PC-3 (cell line): Measurements from ENCODE around the gene MLN. TPM values are rescaled to one million over a fixed set of nuclear protein-coding genes. Genes with fewer than 3 reads are reported as not detected.

Experiments used
- ATAC-seq: fragments of 200-7000 bp; cut with Tn5 transposase; 2 replicates; pipeline ENCODE4 v1.9.1; 2020; ENCODE audit warnings: mild to moderate bottlenecking, moderate library complexity
- BruUV-seq: library from RNA; stranded (reverse); fragments of 400-500 nt; replicated peaks from 2 replicates; lab custom pipeline; 2021; lab: Mats Ljungman, UMichigan
- CTCF ChIA-PET: fragments of 300-600 bp; sonication (Branson Sonifier 250); formaldehyde crosslinking; loops from one replicate; lab custom pipeline; 2022; ENCODE audit warnings: antibody characterized with exemption; lab: Charles Lee
- POLR2A ChIA-PET: fragments of 300-600 bp; sonication (Branson Sonifier 250); formaldehyde crosslinking; loops from one replicate; lab custom pipeline; 2022; ENCODE audit warnings: antibody characterized with exemption; ENCODE audit not compliant: unreplicated experiment; lab: Charles Lee
- DNase-seq: peaks from one replicate; pipeline ENCODE4 v3.0.0-alpha.2; 2015
- H2AFZ ChIP-seq: fragments of 300-600 bp; sonication (generic); 2 replicates; pipeline ENCODE4 v1.6.0; 2016; ENCODE audit warnings: antibody characterized with exemption, low read length
- H3F3A ChIP-seq: fragments of 300-600 bp; sonication (generic); one replicate; pipeline ENCODE4 v1.6.0; 2017; ENCODE audit warnings: antibody characterized with exemption, low read length, control low read depth, mild to moderate bottlenecking; ENCODE audit not compliant: unreplicated experiment
- H3K27ac ChIP-seq: fragments of 300-600 bp; sonication (generic); 2 replicates; pipeline ENCODE4 v1.5.1; 2016; ENCODE audit warnings: mild to moderate bottlenecking, low read length
- H3K27me3 ChIP-seq: fragments of 300-600 bp; sonication (generic); 2 replicates; pipeline ENCODE4 v1.6.1; 2016; ENCODE audit warnings: low read length, mixed read lengths
- H3K36me3 ChIP-seq: fragments of 300-600 bp; sonication (generic); 2 replicates; pipeline ENCODE4 v1.6.1; 2016; ENCODE audit warnings: low read depth, mixed run types, low read length, mixed read lengths
- H3K4me1 ChIP-seq: fragments of 300-600 bp; sonication (generic); 2 replicates; pipeline ENCODE4 v1.5.1; 2016; ENCODE audit warnings: low read length; ENCODE audit not compliant: insufficient read depth
- H3K4me2 ChIP-seq: fragments of 300-600 bp; sonication (generic); 2 replicates; pipeline ENCODE4 v1.6.0; 2016; ENCODE audit warnings: low read length
- H3K4me3 ChIP-seq: fragments of 300-600 bp; sonication (generic); 2 replicates; pipeline ENCODE4 v1.5.1; 2016; ENCODE audit warnings: mild to moderate bottlenecking, low read length, mixed read lengths
- H3K79me2 ChIP-seq: fragments of 300-600 bp; sonication (generic); 2 replicates; pipeline ENCODE4 v1.6.1; 2017; ENCODE audit warnings: low read length, mixed read lengths
- H3K9ac ChIP-seq: fragments of 300-600 bp; sonication (generic); 2 replicates; pipeline ENCODE4 v1.6.0; 2016; ENCODE audit warnings: mild to moderate bottlenecking, low read length
- H3K9me2 ChIP-seq: fragments of 300-600 bp; sonication (generic); replicated peaks from 2 replicates; pipeline ENCODE4 v1.6.1; 2016; ENCODE audit warnings: mixed run types, low read length, mixed read lengths
- H3K9me3 ChIP-seq: fragments of 300-600 bp; sonication (generic); 2 replicates; pipeline ENCODE4 v1.6.1; 2016; ENCODE audit warnings: low read length, mixed read lengths
- H4K20me1 ChIP-seq: fragments of 300-600 bp; sonication (generic); 2 replicates; pipeline ENCODE4 v1.6.1; 2016; ENCODE audit warnings: low read length, mixed read lengths
- CTCF ChIP-seq: fragments of 300-600 bp; sonication (generic); conservative IDR thresholded peaks from 2 replicates; pipeline ENCODE4 v1.5.1; 2017; ENCODE audit warnings: antibody characterized with exemption, low read depth, mild to moderate bottlenecking, low read length
- EZH2 ChIP-seq: fragments of 300-600 bp; sonication (generic); IDR thresholded peaks from one replicate; pipeline ENCODE4 v1.6.1; 2017; ENCODE audit warnings: antibody characterized with exemption, mild to moderate bottlenecking, low read length; ENCODE audit not compliant: unreplicated experiment
- EZH2phosphoT487 ChIP-seq: fragments of 300-600 bp; sonication (generic); IDR thresholded peaks from 2 replicates; pipeline ENCODE4 v1.6.1; 2018; ENCODE audit warnings: mild to moderate bottlenecking, antibody characterized with exemption, low read length, borderline replicate concordance
- intact Hi-C: fragments of 100-400 bp; cut with micrococcal nuclease; formaldehyde crosslinking; loops from 2 replicates; pipeline ENCODE4 v1.9.0; 2023
- total RNA-seq: library from RNA; depleted of rRNA; stranded (reverse); fragments of >200 nt; gene quantifications from 2 replicates; pipeline ENCODE4 v1.2.3, GENCODE V29; 2014

Gene MLN
- total RNA-seq, 1 experiment from 2014 or later = not detected

GRCh38 chr6:33802186-33802958 is 1.4 kb downstream of the MLN start:
- ChIA-PET CTCF (no interaction called here), POLR2A (no interaction called here)
- no peaks in the 10 kb centered on the region for H4K20me1 ChIP-seq
- H3K79me2 ChIP-seq = no peaks in the 10 kb centered on the region
- H3K9me3 ChIP-seq = no peaks in the 10 kb centered on the region
- H3K27me3 ChIP-seq = peaks cover 26% of the 10 kb centered on the region
- no TSS peak for BruUV-seq
- H3K27ac ChIP-seq = no peak overlapping the region
- no peak for DNase-seq
- no peaks in the 10 kb centered on the region for H3K9me2 ChIP-seq
- TF ChIP-seq EZH2phosphoT487 (no peak), EZH2 (no peak), CTCF (no peak)
- ATAC-seq = no peak
- H3K4me2 ChIP-seq = no peak overlapping the region
- no peaks in the 10 kb centered on the region for H3F3A ChIP-seq
- intact Hi-C loops = no loop called here
- no peak overlapping the region for H3K4me3 ChIP-seq
- H3K9ac ChIP-seq = no peak overlapping the region
- no peak overlapping the region for H2AFZ ChIP-seq
- no peaks in the 10 kb centered on the region for H3K4me1 ChIP-seq
- no peaks in the 10 kb centered on the region for H3K36me3 ChIP-seq

- Histone ChIP-seq H3K9me2 (no peaks in the 10 kb centered on the region), H3K27ac (no peak overlapping the region), H4K20me1 (no peaks in the 10 kb centered on the region), H2AFZ (no peak overlapping the region), H3K9me3 (no peaks in the 10 kb centered on the region), H3F3A (no peaks in the 10 kb centered on the region), H3K4me1 (no peaks in the 10 kb centered on the region), H3K27me3 (peaks cover 19% of the 10 kb centered on the region), H3K4me3 (no peak overlapping the region), H3K36me3 (no peaks in the 10 kb centered on the region), H3K79me2 (no peaks in the 10 kb centered on the region), H3K9ac (no peak overlapping the region), H3K4me2 (no peak overlapping the region)
- DNase-seq (no peak), ATAC-seq (no peak)
- BruUV-seq = no TSS peak
- TF ChIP-seq CTCF (no peak), EZH2 (no peak), EZH2phosphoT487 (no peak)
- ChIA-PET CTCF (no interaction called here), POLR2A (no interaction called here)
- intact Hi-C loops = no loop called here
Observed at GRCh38 chr6:33801611-33802010, 2.2 kb downstream of the MLN start.

- Histone ChIP-seq H3K27ac (no peak overlapping the region), H3K9ac (no peak overlapping the region), H3K4me1 (no peaks in the 10 kb centered on the region), H3K36me3 (no peaks in the 10 kb centered on the region), H3F3A (no peaks in the 10 kb centered on the region), H2AFZ (no peak overlapping the region), H3K27me3 (peaks cover 9% of the 10 kb centered on the region), H3K9me2 (no peaks in the 10 kb centered on the region), H3K79me2 (no peaks in the 10 kb centered on the region), H3K4me2 (no peak overlapping the region), H4K20me1 (no peaks in the 10 kb centered on the region), H3K4me3 (no peak overlapping the region), H3K9me3 (no peaks in the 10 kb centered on the region)
- intact Hi-C loops = no loop called here
- no peak for ATAC-seq
- BruUV-seq = no TSS peak
- CTCF ChIA-PET = no interaction called here
- POLR2A ChIA-PET = no interaction called here
- TF ChIP-seq CTCF (no peak), EZH2phosphoT487 (no peak), EZH2 (no peak)
- DNase-seq = no peak
Observed at GRCh38 chr6:33800248-33800969, 3.4 kb downstream of the MLN start.
